IPS-11a (cell line): ENCODE data around the gene PTPRJ.

Source experiments
- H3K4me3 ChIP-seq: one replicate; pipeline ENCODE4 v1.5.1; 2013; ENCODE audit warnings: low read depth, low read length, control low read depth

PTPRJ gene

DNA sequence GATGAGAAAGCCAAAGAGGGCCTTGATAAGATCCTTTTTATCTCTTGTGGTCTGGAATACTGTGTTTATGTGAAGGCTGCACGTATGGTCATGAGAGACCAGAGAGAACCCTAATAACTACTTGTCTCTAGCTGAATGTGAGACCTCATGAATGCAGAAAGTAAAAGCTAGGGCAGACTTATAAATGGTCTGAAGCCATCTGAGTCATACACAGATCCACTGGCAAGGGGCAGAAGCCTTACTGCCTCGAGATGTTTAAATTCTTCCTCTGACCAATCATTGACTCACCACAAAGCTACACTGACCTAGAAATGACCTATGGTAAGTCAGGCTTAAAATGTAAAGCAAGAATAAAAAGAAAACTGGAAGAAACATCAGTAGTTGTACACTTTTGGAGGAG lies 213.5 kb downstream of the PTPRJ start:
- no peak overlapping the region for H3K4me3 ChIP-seq

DNA sequence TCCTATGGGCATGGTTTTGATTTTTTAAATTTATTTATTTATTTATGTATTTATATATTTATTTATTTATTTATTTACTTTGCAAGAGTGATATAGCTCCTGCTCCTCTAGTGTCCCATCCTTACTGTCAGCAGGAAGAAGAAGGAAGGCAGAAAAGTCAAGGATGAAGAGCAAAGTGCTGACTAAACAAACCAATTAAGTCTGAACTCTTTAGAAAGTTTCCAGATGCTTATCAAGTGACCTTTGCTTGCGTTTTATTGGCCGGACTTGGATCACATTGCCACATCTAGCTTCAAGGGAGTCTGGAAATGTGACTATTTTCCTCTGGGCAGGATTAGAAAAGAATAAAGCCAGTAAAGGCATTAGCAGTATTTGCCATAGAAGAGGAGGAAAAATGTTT lies 227.5 kb downstream of the PTPRJ start:
- H3K4me3 ChIP-seq: no peak overlapping the region

- H3K4me3 ChIP-seq: no peak overlapping the region
Measured at GRCh38 chr11:48210052-48210451, 229.7 kb downstream of the PTPRJ start.

DNA sequence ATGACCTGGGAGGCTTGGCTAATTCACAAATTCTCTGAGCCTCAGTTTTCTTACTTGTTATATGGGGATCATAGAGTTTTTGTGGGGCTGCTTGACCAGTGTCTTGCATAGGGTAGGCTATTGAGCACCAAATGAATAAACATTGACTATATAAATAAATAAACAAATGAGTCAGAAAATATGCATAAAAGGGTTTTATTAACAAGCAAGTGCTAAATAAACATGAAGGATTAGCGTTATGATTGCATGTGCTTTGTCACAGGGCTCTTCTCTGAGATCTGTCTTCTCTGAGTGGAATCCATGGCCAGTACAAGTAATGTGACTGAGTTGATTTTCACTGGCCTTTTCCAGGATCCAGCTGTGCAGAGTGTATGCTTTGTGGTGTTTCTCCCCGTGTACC lies 236.2 kb downstream of the PTPRJ start, which contains the start of gene OR4B1:
TSS of gene OR4B1 (plus strand) at position 301 of the 400 bp plus-strand sequence. CDS start at position 301, 0 bp downstream.
- no peak within 1 kb of the TSS for H3K4me3 ChIP-seq
